ENCODE results near the gene SPINK8. TPM values are rescaled to one million over a fixed set of nuclear protein-coding genes. Genes with fewer than 3 reads are reported as not detected.

SPINK8 gene
- total and polyA plus RNA-seq, 3 experiments from 2014 or later: not detected

DNA sequence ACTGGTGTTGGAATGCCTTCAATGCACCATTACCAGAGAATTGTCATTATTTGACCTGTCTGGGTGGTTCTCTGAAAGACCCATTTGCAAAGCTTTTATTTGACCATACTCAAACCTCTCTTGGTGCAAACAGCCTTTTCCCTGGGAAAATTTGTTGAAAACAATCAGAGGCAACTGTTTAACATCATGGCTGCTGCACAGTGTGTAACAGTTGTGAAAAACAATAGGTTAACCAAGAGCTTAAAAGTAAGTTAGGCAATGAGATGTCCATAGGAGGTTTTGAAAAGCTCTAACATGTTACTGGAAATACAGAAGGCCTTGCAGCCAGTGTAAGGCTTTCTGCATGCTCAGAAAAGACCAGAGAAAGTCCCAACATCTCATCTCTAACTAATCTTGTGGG, 18.9 kb downstream of the SPINK8 start:
- CTCF ChIA-PET: interaction anchor here (1.0 kb wide), 1 partner anchor 121 kb away, joined by 4 read pairs; no protein-coding TSS in a partner anchor
- Mint-ChIP-seq H3K27me3 (peaks cover 5 to 46% of the 10 kb centered on the region in 2 donors), H3K4me3 (no peak overlapping the region), H3K4me1 (no peaks in the 10 kb centered on the region), H3K9me3 (peaks cover 31 to 36% (median 34%) of the 10 kb centered on the region in 5 donors), H3K36me3 (peaks cover 4 to 15% (median 9%) of the 10 kb centered on the region in 3 donors), H3K27ac (no peak overlapping the region)
- H3K9me3 ChIP-seq (ENCODE audit: low read length): peaks cover 7% of the 10 kb centered on the region
- H3K27ac ChIP-seq (ENCODE audit: low read depth, low read length): no peak overlapping the region
- H3K27me3 ChIP-seq (ENCODE audit: insufficient read depth, low read length, poor library complexity, severe bottlenecking): no peaks in the 10 kb centered on the region
- H3K36me3 ChIP-seq (ENCODE audit: insufficient read depth, low read length): no peaks in the 10 kb centered on the region
- no peaks in the 10 kb centered on the region for H3K4me1 ChIP-seq (ENCODE audit: insufficient read depth, low read length)
- no peak overlapping the region for H3K4me3 ChIP-seq (ENCODE audit: low read length)
- POLR2A ChIA-PET: no interaction called here
- DNase-seq: no peak

DNA sequence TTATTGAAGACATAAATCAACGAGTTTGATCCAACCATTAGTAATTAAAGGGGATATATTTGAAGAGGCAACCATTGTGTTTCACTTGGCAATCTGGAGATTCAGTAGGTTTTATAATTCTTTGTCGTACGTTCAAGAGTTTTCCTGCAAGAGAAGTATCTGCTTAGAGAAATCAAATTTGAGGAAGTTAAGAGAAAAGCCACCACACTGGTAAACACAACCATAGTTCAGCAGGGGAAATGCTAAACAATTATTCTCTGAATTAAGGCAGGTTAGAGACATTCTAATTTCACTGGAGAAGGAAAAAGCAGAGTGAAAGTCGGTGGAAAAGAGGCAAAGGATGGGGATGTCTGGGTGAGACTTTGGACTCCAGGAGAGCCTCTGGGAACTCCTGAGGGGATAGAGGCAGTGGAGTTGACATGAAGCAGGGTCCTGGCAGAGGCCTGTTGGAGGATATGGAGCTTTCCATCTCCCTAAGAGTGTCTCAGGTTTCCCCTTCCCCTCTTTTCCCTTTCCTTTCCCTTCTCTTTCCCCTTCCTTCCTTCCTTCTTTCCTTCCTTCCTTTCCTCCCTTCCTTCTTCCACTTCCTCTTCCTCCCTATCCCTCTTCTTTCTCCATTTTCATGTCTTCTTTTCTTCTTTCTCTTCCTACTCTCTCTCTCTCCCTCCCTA, 26.5 kb downstream of the SPINK8 start:
- Mint-ChIP-seq H3K9me3 (peaks cover 0 to under 1% (median 0%) of the 10 kb centered on the region in 5 donors), H3K4me3 (no peak overlapping the region), H3K27ac (no peak overlapping the region), H3K36me3 (peaks cover 0 to 3% (median 0%) of the 10 kb centered on the region in 3 donors), H3K27me3 (peaks cover 0 to 28% of the 10 kb centered on the region in 2 donors), H3K4me1 (peaks cover 8 to 9% (median 9%) of the 10 kb centered on the region in 3 donors)
- Histone ChIP-seq H3K27me3 (ENCODE audit: insufficient read depth, low read length, poor library complexity, severe bottlenecking) (no peaks in the 10 kb centered on the region), H3K9me3 (ENCODE audit: low read length) (no peaks in the 10 kb centered on the region), H3K4me3 (ENCODE audit: low read length) (no peak overlapping the region), H3K27ac (ENCODE audit: low read depth, low read length) (no peak overlapping the region), H3K36me3 (ENCODE audit: insufficient read depth, low read length) (no peaks in the 10 kb centered on the region), H3K4me1 (ENCODE audit: insufficient read depth, low read length) (peaks cover 4% of the 10 kb centered on the region)
- no peak for DNase-seq
- CTCF ChIA-PET: interaction anchor here (1.1 to 1.6 kb wide), 2 partner anchors 129 to 201 kb away, joined by 3 to 4 read pairs; no protein-coding TSS in a partner anchor
- POLR2A ChIA-PET: interaction anchor here (0.6 to 0.7 kb wide), 2 partner anchors 15 to 24 kb away, joined by 5 read pairs; no protein-coding TSS in a partner anchor

DNA sequence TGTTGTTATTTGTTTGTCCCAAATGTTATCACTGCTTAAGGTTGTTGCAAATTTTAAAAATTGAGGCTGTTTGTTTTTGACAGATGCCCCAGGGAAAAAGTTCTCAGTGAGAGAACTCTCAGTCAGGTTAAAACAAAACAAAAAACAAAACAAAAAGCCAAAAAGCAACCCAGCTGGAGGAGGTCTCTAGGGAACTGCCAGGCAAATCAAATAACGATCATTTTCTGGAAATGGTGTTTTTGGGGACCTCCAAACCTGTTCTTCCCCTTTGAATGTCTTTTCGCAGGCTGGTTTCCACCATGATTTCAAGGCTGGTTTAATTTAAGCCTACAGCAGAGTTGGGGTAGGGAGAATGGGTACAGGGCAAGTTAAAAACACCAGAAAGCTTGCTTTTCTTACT, 27.2 kb downstream of the SPINK8 start:
- DNase-seq: no peak
- Histone ChIP-seq H3K27ac (ENCODE audit: low read depth, low read length) (no peak overlapping the region), H3K36me3 (ENCODE audit: insufficient read depth, low read length) (no peaks in the 10 kb centered on the region), H3K4me3 (ENCODE audit: low read length) (no peak overlapping the region), H3K27me3 (ENCODE audit: insufficient read depth, low read length, poor library complexity, severe bottlenecking) (no peaks in the 10 kb centered on the region), H3K4me1 (ENCODE audit: insufficient read depth, low read length) (peaks cover 7% of the 10 kb centered on the region), H3K9me3 (ENCODE audit: low read length) (no peaks in the 10 kb centered on the region)
- POLR2A ChIA-PET: no interaction called here
- H3K4me3 Mint-ChIP-seq: no peak overlapping the region
- no peaks in the 10 kb centered on the region for H3K9me3 Mint-ChIP-seq
- CTCF ChIA-PET: no interaction called here
- H3K36me3 Mint-ChIP-seq: peaks cover 0 to 3% (median under 1%) of the 10 kb centered on the region in 3 donors
- peaks cover 0 to 27% of the 10 kb centered on the region in 2 donors for H3K27me3 Mint-ChIP-seq
- no peak overlapping the region for H3K27ac Mint-ChIP-seq
- H3K4me1 Mint-ChIP-seq: peaks cover 12 to 14% (median 13%) of the 10 kb centered on the region in 3 donors

DNA sequence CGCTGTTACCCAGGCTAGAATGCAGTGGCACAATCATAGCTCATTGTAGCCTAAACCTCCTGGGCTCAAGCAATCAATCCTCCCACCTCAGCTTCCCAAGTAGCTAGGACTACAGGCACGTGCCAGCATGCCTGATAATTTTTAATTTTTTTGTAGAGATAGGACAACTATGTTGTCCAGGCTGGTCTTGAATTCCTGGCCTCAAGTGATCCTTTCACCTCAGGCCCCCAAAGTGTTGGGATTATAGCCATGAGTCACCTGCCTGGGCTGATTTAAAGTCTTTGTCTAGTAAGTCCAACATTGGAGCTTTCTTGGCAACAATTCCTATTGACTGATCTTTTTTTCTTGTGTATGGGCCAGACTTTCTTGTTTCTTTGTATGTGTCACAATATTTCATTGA, 28.1 kb downstream of the SPINK8 start:
- Histone ChIP-seq H3K9me3 (ENCODE audit: low read length) (no peaks in the 10 kb centered on the region), H3K36me3 (ENCODE audit: insufficient read depth, low read length) (no peaks in the 10 kb centered on the region), H3K27ac (ENCODE audit: low read depth, low read length) (no peak overlapping the region), H3K27me3 (ENCODE audit: insufficient read depth, low read length, poor library complexity, severe bottlenecking) (no peaks in the 10 kb centered on the region), H3K4me1 (ENCODE audit: insufficient read depth, low read length) (peaks cover 11% of the 10 kb centered on the region), H3K4me3 (ENCODE audit: low read length) (no peak overlapping the region)
- H3K4me3 Mint-ChIP-seq: no peak overlapping the region
- POLR2A ChIA-PET: no interaction called here
- H3K36me3 Mint-ChIP-seq: peaks cover 0 to 5% (median 0%) of the 10 kb centered on the region in 3 donors
- H3K9me3 Mint-ChIP-seq: no peaks in the 10 kb centered on the region
- H3K27me3 Mint-ChIP-seq: peaks cover 0 to 20% of the 10 kb centered on the region in 2 donors
- no peak overlapping the region for H3K27ac Mint-ChIP-seq
- CTCF ChIA-PET: no interaction called here
- peaks cover 14 to 17% (median 16%) of the 10 kb centered on the region in 3 donors for H3K4me1 Mint-ChIP-seq
- no peak for DNase-seq

DNA sequence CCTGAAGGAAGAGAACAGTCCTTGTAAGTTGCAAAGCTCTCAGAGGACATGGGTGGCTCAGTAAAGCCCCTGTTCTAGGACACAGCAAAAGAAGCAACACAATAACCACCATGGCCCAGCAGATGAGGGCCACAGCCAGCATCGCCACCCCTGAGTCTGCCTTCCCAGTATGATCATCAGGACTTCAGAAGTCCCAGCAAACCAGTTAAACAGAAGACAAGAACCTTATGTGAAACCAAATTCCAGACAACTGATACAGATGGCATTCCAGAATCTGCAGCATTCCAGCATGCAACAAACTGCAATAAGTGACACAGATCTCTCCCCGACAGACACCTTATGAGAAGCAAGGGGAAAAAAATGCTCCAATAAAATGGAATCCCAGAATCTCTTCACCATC, 30.4 kb downstream of the SPINK8 start:
- no peaks in the 10 kb centered on the region for H3K27me3 ChIP-seq (ENCODE audit: insufficient read depth, low read length, poor library complexity, severe bottlenecking)
- H3K4me3 ChIP-seq (ENCODE audit: low read length): no peak overlapping the region
- ChIA-PET POLR2A (no interaction called here), CTCF (no interaction called here)
- H3K27ac ChIP-seq (ENCODE audit: low read depth, low read length): no peak overlapping the region
- H3K36me3 Mint-ChIP-seq: peaks cover 0 to 15% (median 0%) of the 10 kb centered on the region in 3 donors
- peaks cover 0 to 4% of the 10 kb centered on the region in 2 donors for H3K27me3 Mint-ChIP-seq
- peaks cover 20% of the 10 kb centered on the region for H3K4me1 ChIP-seq (ENCODE audit: insufficient read depth, low read length)
- peaks cover 3% of the 10 kb centered on the region for H3K36me3 ChIP-seq (ENCODE audit: insufficient read depth, low read length)
- peaks cover 30 to 37% (median 37%) of the 10 kb centered on the region in 3 donors for H3K4me1 Mint-ChIP-seq
- no peak for DNase-seq
- peak overlapping the region in 6 of 8 donors; percentile 23 to 98 (median 90) for H3K27ac Mint-ChIP-seq
- H3K4me3 Mint-ChIP-seq: peak overlapping the region in 6 of 7 donors; percentile 87 to 99 (median 91)
- H3K9me3 Mint-ChIP-seq: no peaks in the 10 kb centered on the region
- no peaks in the 10 kb centered on the region for H3K9me3 ChIP-seq (ENCODE audit: low read length)

DNA sequence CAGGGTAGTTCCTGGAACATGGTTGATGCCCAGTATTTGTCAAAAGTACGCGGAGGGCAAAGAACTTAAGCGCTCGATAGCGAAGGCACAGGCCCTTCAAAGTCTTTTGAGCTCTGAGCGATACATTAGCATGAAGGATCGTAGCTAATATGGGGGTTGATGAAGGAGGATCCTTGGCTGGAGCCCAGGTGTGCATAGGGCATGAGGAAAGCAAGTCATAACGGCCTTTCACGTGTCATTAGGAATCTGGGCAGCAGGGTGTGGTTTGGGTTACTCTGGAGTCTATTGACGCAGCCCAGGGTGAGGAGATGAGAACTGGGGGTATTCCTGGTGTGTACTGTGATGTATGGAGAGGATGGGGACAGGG, 31.7 kb downstream of the SPINK8 start:
- peak overlapping the region; percentile 82 to 98 (median 90) for H3K27ac Mint-ChIP-seq
- DNase-seq: no peak
- Histone ChIP-seq H3K36me3 (ENCODE audit: insufficient read depth, low read length) (peaks cover 6% of the 10 kb centered on the region), H3K4me1 (ENCODE audit: insufficient read depth, low read length) (peaks cover 20% of the 10 kb centered on the region), H3K27me3 (ENCODE audit: insufficient read depth, low read length, poor library complexity, severe bottlenecking) (no peaks in the 10 kb centered on the region), H3K4me3 (ENCODE audit: low read length) (peak overlapping the region; percentile 90), H3K27ac (ENCODE audit: low read depth, low read length) (peak overlapping the region; percentile 86), H3K9me3 (ENCODE audit: low read length) (no peaks in the 10 kb centered on the region)
- peaks cover 34 to 50% (median 37%) of the 10 kb centered on the region in 3 donors for H3K4me1 Mint-ChIP-seq
- no peaks in the 10 kb centered on the region for H3K9me3 Mint-ChIP-seq
- peaks cover 0 to 1% of the 10 kb centered on the region in 2 donors for H3K27me3 Mint-ChIP-seq
- H3K4me3 Mint-ChIP-seq: peak overlapping the region; percentile 87 to 99 (median 91)
- ChIA-PET CTCF (no interaction called here), POLR2A (interaction anchor here (0.5 to 0.9 kb wide), 3 partner anchors 36 to 100 kb away, joined by 3 to 7 read pairs (median 3); partner anchors contain the start of gene ZNF589)
- peaks cover 0 to 27% (median 2%) of the 10 kb centered on the region in 3 donors for H3K36me3 Mint-ChIP-seq

DNA sequence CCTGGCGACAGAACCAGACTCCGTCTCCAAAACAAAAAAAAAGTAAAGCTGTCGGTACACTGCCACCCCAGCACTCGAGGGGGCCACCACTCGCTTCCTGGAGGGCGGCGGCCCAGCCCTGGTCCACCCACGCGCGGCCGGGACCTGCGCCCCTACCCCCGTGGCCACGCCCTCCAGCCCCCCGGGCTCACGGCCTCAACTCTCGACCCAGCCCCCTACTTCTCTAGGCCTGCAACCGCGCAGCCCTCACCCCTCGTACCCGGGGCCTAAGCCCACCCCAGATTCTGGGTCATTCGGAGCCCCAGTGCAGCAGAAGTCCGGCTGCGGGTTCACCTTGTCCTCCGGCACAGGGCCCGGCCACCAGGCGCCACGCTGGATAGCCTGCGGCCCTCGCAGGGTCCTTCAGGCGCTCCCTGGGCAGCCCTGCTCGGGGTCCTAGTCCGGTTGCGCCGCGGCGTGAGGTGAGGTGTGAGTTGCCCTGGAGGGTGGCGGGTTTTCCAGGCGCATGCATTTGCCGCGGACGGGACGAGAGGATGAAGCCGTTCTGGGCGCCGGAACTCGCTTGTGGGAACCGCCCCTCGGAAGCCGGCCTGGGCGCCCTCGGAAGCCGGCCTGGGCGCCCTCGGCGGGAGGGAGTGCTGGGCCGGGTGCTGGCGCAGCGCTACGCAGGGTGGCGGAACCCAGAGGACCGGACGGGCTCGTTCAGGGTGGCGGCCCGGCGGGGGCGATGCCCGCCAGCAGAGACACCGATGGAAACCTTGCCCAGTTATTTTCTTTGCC, 32.3 kb downstream of the SPINK8 start, which contains the start of gene NME6:
NME6 (minus strand) TSS at position 348 of the 780 bp plus-strand sequence.
- H3K27me3 ChIP-seq (ENCODE audit: insufficient read depth, low read length, poor library complexity, severe bottlenecking): no peaks in the 10 kb centered on the region
- peaks cover 20% of the 10 kb centered on the region for H3K4me1 ChIP-seq (ENCODE audit: insufficient read depth, low read length)
- Mint-ChIP-seq H3K4me1 (peaks cover 34 to 55% (median 37%) of the 10 kb centered on the region in 3 donors), H3K36me3 (peaks cover 0 to 33% (median 6%) of the 10 kb centered on the region in 3 donors), H3K9me3 (no peaks in the 10 kb centered on the region), H3K27me3 (no peaks in the 10 kb centered on the region), H3K27ac (peak within 1 kb of the TSS; percentile 82 to 99 (median 94)), H3K4me3 (peak within 1 kb of the TSS; percentile 87 to 99 (median 91))
- DNase-seq: peak; percentile 80 to 90 (median 85)
- H3K36me3 ChIP-seq (ENCODE audit: insufficient read depth, low read length): peaks cover 10% of the 10 kb centered on the region
- H3K9me3 ChIP-seq (ENCODE audit: low read length): no peaks in the 10 kb centered on the region
- H3K4me3 ChIP-seq (ENCODE audit: low read length): peak within 1 kb of the TSS; percentile 90
- H3K27ac ChIP-seq (ENCODE audit: low read depth, low read length): peak within 1 kb of the TSS; percentile 86
- ChIA-PET POLR2A (interaction anchor here (0.6 to 1.6 kb wide), 4 partner anchors 33 to 512 kb away, joined by 3 to 8 read pairs (median 4); partner anchors contain the start of genes CCDC51 and ZNF589), CTCF (interaction anchor here (0.6 to 1.8 kb wide), 5 partner anchors 33 to 253 kb away, joined by 3 to 6 read pairs (median 5); partner anchors contain the start of gene ZNF589)
